GM23338 (cell line): ENCODE results near the gene TENM4. TPM values are rescaled to one million over a fixed set of nuclear protein-coding genes. Genes with fewer than 3 reads are reported as not detected.

Source experiments
- ATAC-seq: fragments of 200-7000 bp; cut with Tn5 transposase; 3 replicates; pipeline ENCODE4 v1.9.1; 2020
- DNase-seq: peaks from one replicate; pipeline ENCODE4 v3.0.0-alpha.2; 2015; ENCODE audit warnings: low spot score
- H2AFZ ChIP-seq: fragments of 200-600 bp; sonication (generic); 2 replicates; pipeline ENCODE4 v1.8.0; 2016; ENCODE audit warnings: antibody characterized with exemption, mild to moderate bottlenecking, moderate library complexity
- H3F3A ChIP-seq: fragments of 200-600 bp; sonication (generic); replicated peaks from 2 replicates; pipeline ENCODE4 v1.8.0; 2017; ENCODE audit warnings: antibody characterized with exemption, mixed run types, low read depth
- H3K27ac ChIP-seq: fragments of 200-600 bp; sonication (generic); 2 replicates; pipeline ENCODE4 v1.6.1; 2016; ENCODE audit warnings: low read depth
- H3K27me3 ChIP-seq: fragments of 200-600 bp; sonication (generic); 2 replicates; pipeline ENCODE4 v1.8.0; 2016; ENCODE audit warnings: mild to moderate bottlenecking, mixed run types, moderate library complexity; ENCODE audit not compliant: insufficient read depth
- H3K36me3 ChIP-seq: fragments of 200-600 bp; sonication (generic); 2 replicates; pipeline ENCODE4 v1.8.0; 2016; ENCODE audit warnings: mild to moderate bottlenecking; ENCODE audit not compliant: insufficient read depth
- H3K4me1 ChIP-seq: fragments of 200-600 bp; sonication (generic); 2 replicates; pipeline ENCODE4 v1.8.0; 2016; ENCODE audit warnings: mild to moderate bottlenecking, moderate library complexity; ENCODE audit not compliant: insufficient read depth
- H3K4me2 ChIP-seq: fragments of 200-600 bp; sonication (generic); 2 replicates; pipeline ENCODE4 v1.7.1; 2017; ENCODE audit warnings: mixed run types
- H3K4me3 ChIP-seq: fragments of 200-600 bp; sonication (generic); 2 replicates; pipeline ENCODE4 v1.6.1; 2016; ENCODE audit warnings: mixed run types
- H3K79me2 ChIP-seq: fragments of 200-600 bp; sonication (generic); replicated peaks from 2 replicates; pipeline ENCODE4 v1.8.0; 2017; ENCODE audit warnings: mild to moderate bottlenecking; ENCODE audit not compliant: insufficient read depth
- H3K9me2 ChIP-seq: fragments of 200-600 bp; sonication (generic); 2 replicates; pipeline ENCODE4 v1.8.0; 2017; ENCODE audit not compliant: insufficient read depth
- H4K20me1 ChIP-seq: fragments of 200-600 bp; sonication (generic); replicated peaks from 2 replicates; pipeline ENCODE4 v1.8.0; 2017; ENCODE audit warnings: mild to moderate bottlenecking; ENCODE audit not compliant: insufficient read depth
- H3K27ac Mint-ChIP-seq: 2 replicates; pipeline ENCODE4 v1.8.0; 2020; ENCODE audit warnings: inconsistent platforms, mild to moderate bottlenecking, moderate library complexity, mixed read lengths
- H3K27me3 Mint-ChIP-seq: 3 replicates; pipeline ENCODE4 v1.8.0; 2022; ENCODE audit warnings: low read depth, mild to moderate bottlenecking, moderate library complexity, mixed read lengths, inconsistent platforms; ENCODE audit not compliant: insufficient read depth, poor library complexity
- H3K36me3 Mint-ChIP-seq: 3 replicates; pipeline ENCODE4 v1.8.0; 2021; ENCODE audit warnings: low read depth, mild to moderate bottlenecking, inconsistent platforms, moderate library complexity, mixed read lengths
- H3K4me1 Mint-ChIP-seq: 3 replicates; pipeline ENCODE4 v1.8.0; 2020; ENCODE audit warnings: mild to moderate bottlenecking, inconsistent platforms, mixed read lengths
- H3K4me3 Mint-ChIP-seq: 3 replicates; pipeline ENCODE4 v1.8.0; 2021; ENCODE audit warnings: moderate library complexity, mild to moderate bottlenecking, inconsistent platforms, mixed read lengths
- H3K9me3 Mint-ChIP-seq: 3 replicates; pipeline ENCODE4 v1.8.0; 2020; ENCODE audit warnings: moderate library complexity, mild to moderate bottlenecking, inconsistent platforms, mixed read lengths
- CREB1 ChIP-seq: fragments of 250-450 bp; sonication (Bioruptor Pico); IDR thresholded peaks from 2 replicates; pipeline ENCODE4 v1.5.0; 2020; ENCODE audit warnings: low read depth, mild to moderate bottlenecking, moderate library complexity
- ETS1 ChIP-seq: IDR thresholded peaks from 2 replicates; pipeline ENCODE4 v1.6.1; 2016; ENCODE audit warnings: antibody characterized with exemption
- EZH2 ChIP-seq: fragments of 200-600 bp; sonication (generic); IDR thresholded peaks from one replicate; pipeline ENCODE4 v1.8.0; 2017; ENCODE audit warnings: antibody characterized with exemption, mild to moderate bottlenecking, low read depth; ENCODE audit not compliant: unreplicated experiment
- EZH2phosphoT487 ChIP-seq: fragments of 200-600 bp; sonication (generic); IDR thresholded peaks from one replicate; pipeline ENCODE4 v1.8.1; 2018; ENCODE audit warnings: antibody characterized with exemption; ENCODE audit not compliant: unreplicated experiment
- JUNB ChIP-seq: IDR thresholded peaks from one replicate; pipeline ENCODE4 v1.6.1; 2016; ENCODE audit warnings: antibody characterized with exemption; ENCODE audit not compliant: unreplicated experiment
- REST ChIP-seq: IDR thresholded peaks from one replicate; pipeline ENCODE4 v1.6.1; 2018; ENCODE audit warnings: antibody characterized with exemption; ENCODE audit not compliant: unreplicated experiment
- STAT1 ChIP-seq: IDR thresholded peaks from one replicate; pipeline ENCODE4 v1.6.1; 2016; ENCODE audit warnings: antibody characterized with exemption; ENCODE audit not compliant: unreplicated experiment
- ZNF462 ChIP-seq: fragments of 250-450 bp; sonication (Bioruptor Pico); IDR thresholded peaks from 2 replicates; pipeline ENCODE4 v1.5.0; 2020; ENCODE audit warnings: mild to moderate bottlenecking, moderate library complexity
- polyA plus RNA-seq: library from polyadenylated mRNA; unstranded; fragments of >200 nt; fragmentation: Nextera tagmentation; extraction: Ambion mirVana; gene quantifications from 2 replicates; pipeline ENCODE4 v1.2.1, GENCODE V29; 2016
- total RNA-seq: library from RNA; depleted of rRNA; stranded (reverse); fragments of >200 nt; shearing (Covaris generic); gene quantifications from 2 replicates; pipeline ENCODE4 v1.2.3, GENCODE V29; 2014

The TENM4 gene
- total and polyA plus RNA-seq, 2 experiments from 2014 or later, result 7.3 TPM

GRCh38 chr11:78995171-78995570, 445.7 kb downstream of the TENM4 start (continued):
- TF ChIP-seq STAT1 (no peak), JUNB (no peak), CREB1 (CRISPR knock-in tag) (no peak)

- Mint-ChIP-seq H3K4me3 (no peak overlapping the region), H3K36me3 (no peaks in the 10 kb centered on the region), H3K4me1 (peaks cover 4% of the 10 kb centered on the region), H3K9me3 (peaks cover 1% of the 10 kb centered on the region; the same call in 2 of the 3 replicates), H3K27ac (no peak overlapping the region), H3K27me3 (no peaks in the 10 kb centered on the region)
- DNase-seq (no peak), ATAC-seq (no peak)
- Histone ChIP-seq H3K4me3 (no peak overlapping the region), H3K4me1 (no peaks in the 10 kb centered on the region), H3K36me3 (no peaks in the 10 kb centered on the region), H3K4me2 (no peak overlapping the region), H3K79me2 (no peaks in the 10 kb centered on the region), H2AFZ (no peak overlapping the region), H4K20me1 (no peaks in the 10 kb centered on the region), H3F3A (no peaks in the 10 kb centered on the region), H3K27ac (no peak overlapping the region), H3K27me3 (no peaks in the 10 kb centered on the region), H3K9me2 (0 out of 2 replicates have a peak, but pooled peaks cover 5% of the 10 kb centered on the region)
- TF ChIP-seq EZH2phosphoT487 (no peak), STAT1 (no peak)
These were observed 446.9 kb downstream of the TENM4 start for GRCh38 chr11:78993802-78994430.

GRCh38 chr11:78991681-78992080, 449.1 kb downstream of the TENM4 start:
- DNase-seq, result no peak
- peaks cover 4% of the 10 kb centered on the region for H3K4me1 Mint-ChIP-seq
- Histone ChIP-seq H3K9me2 (0 out of 2 replicates have a peak, but pooled peaks cover 5% of the 10 kb centered on the region), H3K36me3 (no peaks in the 10 kb centered on the region), H3K27me3 (no peaks in the 10 kb centered on the region), H3K4me1 (no peaks in the 10 kb centered on the region), H3K4me3 (no peak overlapping the region), H3K27ac (no peak overlapping the region), H2AFZ (no peak overlapping the region), H3F3A (no peaks in the 10 kb centered on the region), H4K20me1 (no peaks in the 10 kb centered on the region), H3K79me2 (no peaks in the 10 kb centered on the region), H3K4me2 (no peak overlapping the region)
- H3K36me3 Mint-ChIP-seq, result no peaks in the 10 kb centered on the region
- H3K27me3 Mint-ChIP-seq, result no peaks in the 10 kb centered on the region
- no peak overlapping the region for H3K27ac Mint-ChIP-seq
- no peak overlapping the region for H3K4me3 Mint-ChIP-seq
- no peak for ATAC-seq
- H3K9me3 Mint-ChIP-seq, result no peaks in the 10 kb centered on the region
- no peak for TF ChIP-seq ETS1
- TF ChIP-seq EZH2, result no peak
- no peak for TF ChIP-seq JUNB
- TF ChIP-seq STAT1, result no peak
- TF ChIP-seq ZNF462 (CRISPR knock-in tag), result no peak
- TF ChIP-seq REST, result no peak
- no peak for TF ChIP-seq EZH2phosphoT487
